ENCODE measurements around the gene UNC5A.

GRCh38 chr5:176881816-176882566 lies 71.6 kb downstream of the UNC5A start:
- TF ChIP-seq POLR2A (IDR thresholded peaks at IDR 0.05), result no peak
- no peak for TF ChIP-seq CTCF (IDR thresholded peaks at IDR 0.05)
